ENCODE results near the gene GNAO1.

GRCh38 chr16:56183266-56183665, 8.0 kb upstream of the GNAO1 start:
- TF ChIP-seq CTCF (IDR thresholded peaks at IDR 0.05; ENCODE audit: low read length) (no peak), EZH2 (optimal IDR thresholded peaks at IDR 0.05; ENCODE audit: low read depth, low read length) (no peak)

Measured in MM.1S (cell line).